Caki2 (cell line): Measurements from ENCODE around the gene KCNJ14. TPM values are rescaled to one million over a fixed set of nuclear protein-coding genes. Genes with fewer than 3 reads are reported as not detected.
"Not testable (repeated sequence)": the region's sequence is repeated elsewhere in the genome, so short reads cannot be mapped to it uniquely, and the experiment has no call there.

Experiments
- DNase-seq: peaks from one replicate; pipeline ENCODE4 v3.0.0-alpha.2; 2015; ENCODE audit warnings: low read depth
- in situ Hi-C: cut with HindIII; loops from 2 replicates; pipeline ENCODE4 v1.10.0; 2016; ENCODE audit warnings: low sequenced_read_pairs, low pct_unique_long_range_greater_than_20kb, mixed read lengths
- total RNA-seq: library from RNA; depleted of rRNA; stranded (reverse); fragments of >200 nt; shearing (Covaris generic); gene quantifications from 2 replicates; pipeline ENCODE4 v1.2.3, GENCODE V29; 2014; ENCODE audit warnings: low replicate concordance

KCNJ14 gene
- total RNA-seq, 1 experiment from 2014 or later, result 0.37 TPM

DNA sequence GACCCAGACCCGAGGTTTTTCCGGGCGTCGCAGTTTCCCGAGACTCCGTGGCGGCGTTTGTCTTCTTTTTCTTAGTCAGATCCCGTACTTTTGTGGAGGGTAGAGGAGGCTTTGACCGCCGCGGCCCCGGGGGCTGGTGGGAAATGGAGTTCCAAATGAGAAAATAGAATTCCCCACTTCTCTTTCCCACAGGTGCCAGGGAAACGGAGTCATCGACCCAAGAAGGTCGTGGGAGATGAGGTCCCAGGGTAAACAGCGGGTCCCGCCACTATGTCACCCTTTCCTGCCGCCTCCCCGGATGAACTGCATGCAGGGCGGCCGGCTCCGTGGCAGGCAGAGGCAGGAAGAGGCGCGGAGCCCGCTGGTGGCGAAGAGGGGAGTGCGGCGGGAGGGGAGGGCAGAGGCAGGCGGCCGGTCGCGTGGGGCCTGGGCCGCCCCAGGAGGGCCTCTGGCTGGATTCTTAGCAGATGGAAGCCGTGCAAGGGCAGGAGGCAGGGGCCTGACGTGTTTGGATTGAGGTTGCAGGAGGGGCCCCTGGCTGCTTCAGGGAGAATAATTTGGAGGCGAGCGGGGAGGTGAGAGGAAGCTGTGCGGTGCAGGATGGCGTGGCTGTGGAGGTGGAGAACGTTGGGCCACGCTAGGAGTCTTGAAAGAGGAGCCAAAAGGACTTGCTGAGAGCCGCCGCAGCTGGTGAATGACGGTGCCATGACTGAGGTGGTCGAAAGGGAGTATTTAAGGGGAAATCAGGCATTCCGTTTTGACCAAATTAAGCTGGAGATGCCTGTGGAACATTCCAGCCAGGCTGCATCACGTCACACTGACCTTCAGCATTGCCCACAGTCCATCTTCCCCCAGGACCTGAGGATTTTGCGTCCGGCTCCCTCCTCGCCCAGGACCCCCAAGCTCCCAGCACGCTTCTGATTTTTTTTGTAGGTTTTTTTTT lies 25.5 kb downstream of the KCNJ14 start:
- DNase-seq, result no peak
- in situ Hi-C loops, result no loop called here

DNA sequence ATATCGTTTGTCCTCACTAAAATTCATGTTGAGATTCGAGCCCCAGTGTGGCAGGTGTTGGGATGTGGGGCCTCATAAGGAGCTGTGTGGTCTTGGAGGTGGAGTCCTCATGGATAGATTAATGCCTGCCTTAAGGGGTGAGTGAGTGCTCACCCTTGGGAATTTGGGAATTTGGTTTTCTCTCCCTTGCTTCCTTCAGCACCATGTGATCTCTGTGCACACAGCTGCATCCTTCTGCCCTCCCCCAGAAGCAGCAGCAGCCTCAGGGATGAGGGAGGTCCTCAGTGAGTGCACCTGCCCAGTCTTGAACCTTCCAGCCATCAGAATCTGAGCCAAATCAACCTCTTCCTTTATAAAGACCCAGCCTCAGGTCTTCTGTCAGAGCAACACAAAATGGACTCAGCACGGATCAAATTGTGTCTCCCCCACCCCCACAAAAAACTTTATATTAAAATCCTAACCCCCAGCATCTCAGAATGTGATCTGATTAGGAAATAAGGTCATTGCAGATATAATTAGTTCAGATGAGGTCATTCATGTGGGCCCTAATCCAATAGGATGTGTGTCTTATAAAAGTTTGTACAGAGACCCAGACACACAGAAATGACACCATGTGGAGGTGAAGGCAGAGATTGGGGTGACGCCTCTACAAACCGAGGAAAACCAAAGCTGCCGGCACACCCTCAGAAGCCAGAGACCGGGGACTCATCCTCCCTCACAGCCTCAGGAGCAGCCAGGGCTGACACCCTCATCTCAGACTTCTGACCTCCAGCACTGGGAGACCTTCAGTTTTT lies 26.7 kb downstream of the KCNJ14 start:
- in situ Hi-C loops, result no loop called here
- no peak for DNase-seq

GRCh38 chr19:48483301-48483700 lies 27.9 kb downstream of the KCNJ14 start:
- no peak for DNase-seq
- in situ Hi-C loops, result no loop called here

GRCh38 chr19:48484247-48484893 lies 29.0 kb downstream of the KCNJ14 start:
- no peak for DNase-seq
- in situ Hi-C loops, result no loop called here

GRCh38 chr19:48484931-48485612 lies 29.7 kb downstream of the KCNJ14 start:
- no peak for DNase-seq
- in situ Hi-C loops, result no loop called here

DNA sequence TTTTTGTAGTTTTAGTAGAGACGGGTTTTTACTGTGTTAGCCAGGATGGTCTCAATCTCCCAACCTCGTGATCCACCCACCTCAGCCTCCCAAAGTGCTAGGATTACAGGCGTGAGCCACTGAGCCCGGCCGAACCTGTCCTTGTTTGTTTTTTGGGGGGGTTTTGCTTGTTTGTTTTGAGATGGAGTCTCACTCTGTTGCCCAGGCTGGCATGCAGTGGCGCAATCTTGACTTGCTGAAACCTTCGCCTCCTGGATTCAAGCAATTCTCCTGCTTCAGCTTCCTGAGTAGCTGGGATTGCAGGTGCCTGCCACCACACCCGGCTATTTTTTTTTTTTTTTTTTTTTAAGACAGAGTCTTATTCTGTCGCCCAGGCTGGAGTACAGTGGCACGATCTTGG lies 31.3 kb downstream of the KCNJ14 start:
- in situ Hi-C loops, DNase-seq: not testable (repeated sequence)

DNA sequence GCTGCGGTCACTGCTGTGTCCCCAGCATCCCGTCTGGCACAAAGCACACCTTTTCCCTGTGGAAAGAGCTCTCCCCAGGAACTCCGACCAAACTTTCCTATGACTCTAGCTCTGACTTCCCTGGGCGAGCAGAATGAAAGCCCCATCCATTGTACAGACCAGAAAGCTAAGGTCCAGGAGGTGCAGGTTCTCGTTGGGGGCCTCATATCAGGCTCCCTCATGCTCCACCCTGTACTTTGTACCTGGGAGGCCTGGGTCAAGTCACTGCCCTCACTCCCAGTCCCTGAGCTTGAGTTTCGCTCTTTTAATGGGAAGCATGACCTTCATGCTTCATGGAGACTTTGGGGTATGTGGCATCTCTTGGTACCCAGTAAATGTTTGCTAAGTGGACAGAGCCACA lies 32.2 kb downstream of the KCNJ14 start:
- DNase-seq, result no peak
- in situ Hi-C loops, result no loop called here

DNA sequence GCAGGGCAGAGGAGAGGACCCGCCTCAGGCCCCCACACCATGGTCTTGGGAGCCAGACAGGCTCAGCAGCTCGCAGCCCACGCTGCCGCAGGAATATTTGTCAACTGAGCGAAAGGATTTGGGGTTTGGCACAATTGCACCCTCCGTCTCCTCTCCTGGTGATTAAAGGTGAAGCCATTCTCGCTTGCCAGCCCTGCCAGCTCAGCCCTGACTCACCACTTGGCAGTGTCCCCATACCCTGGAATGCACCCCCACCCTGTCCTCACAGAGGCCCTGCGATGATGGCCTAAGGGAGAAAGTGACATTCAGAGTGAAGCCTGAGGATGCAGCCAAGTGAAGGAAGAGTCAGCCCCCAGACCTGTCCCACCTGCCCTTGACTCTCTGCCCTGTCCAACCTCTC lies 32.6 kb downstream of the KCNJ14 start:
- in situ Hi-C loops, result no loop called here
- DNase-seq, result peak; percentile 85

- in situ Hi-C loops, DNase-seq: not testable (repeated sequence)
These were observed 33.1 kb downstream of the KCNJ14 start for GRCh38 chr19:48488478-48488877.

DNA sequence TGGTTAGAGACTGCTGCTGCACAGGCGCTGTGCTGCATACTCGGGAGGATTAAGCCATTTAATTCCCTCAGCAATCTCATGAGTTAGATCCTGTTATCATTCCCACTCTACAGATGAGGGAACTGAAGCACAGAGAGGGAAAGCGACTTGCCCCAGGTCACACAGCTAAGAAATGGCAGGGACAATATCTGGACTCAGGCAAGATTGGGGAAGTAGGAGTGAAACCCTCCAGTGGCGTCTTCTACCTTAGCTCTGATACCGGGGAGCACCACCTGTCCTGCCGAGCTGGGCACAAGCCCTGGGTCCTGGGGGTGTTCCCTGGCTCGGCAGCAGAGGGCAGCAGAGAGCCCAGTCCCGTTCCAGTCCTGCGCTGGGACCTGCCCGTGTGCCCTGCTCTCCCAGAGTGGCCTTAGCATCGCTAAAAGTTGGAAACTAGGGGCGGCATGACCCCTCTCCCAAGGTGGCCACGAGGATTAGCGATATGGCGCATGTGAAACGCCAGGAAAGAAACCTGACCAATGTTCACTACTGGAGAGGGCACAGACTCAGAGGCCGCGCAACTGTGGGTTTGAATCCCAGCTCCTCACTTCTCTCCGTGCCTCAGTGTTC lies 34.3 kb downstream of the KCNJ14 start:
- peak; percentile 55 for DNase-seq
- in situ Hi-C loops, result no loop called here

GRCh38 chr19:48490981-48491792 lies 35.8 kb downstream of the KCNJ14 start:
- in situ Hi-C loops, result no loop called here
- DNase-seq, result no peak

- in situ Hi-C loops, result no loop called here
These were observed 36.4 kb downstream of the KCNJ14 start for GRCh38 chr19:48491793-48492123.

DNA sequence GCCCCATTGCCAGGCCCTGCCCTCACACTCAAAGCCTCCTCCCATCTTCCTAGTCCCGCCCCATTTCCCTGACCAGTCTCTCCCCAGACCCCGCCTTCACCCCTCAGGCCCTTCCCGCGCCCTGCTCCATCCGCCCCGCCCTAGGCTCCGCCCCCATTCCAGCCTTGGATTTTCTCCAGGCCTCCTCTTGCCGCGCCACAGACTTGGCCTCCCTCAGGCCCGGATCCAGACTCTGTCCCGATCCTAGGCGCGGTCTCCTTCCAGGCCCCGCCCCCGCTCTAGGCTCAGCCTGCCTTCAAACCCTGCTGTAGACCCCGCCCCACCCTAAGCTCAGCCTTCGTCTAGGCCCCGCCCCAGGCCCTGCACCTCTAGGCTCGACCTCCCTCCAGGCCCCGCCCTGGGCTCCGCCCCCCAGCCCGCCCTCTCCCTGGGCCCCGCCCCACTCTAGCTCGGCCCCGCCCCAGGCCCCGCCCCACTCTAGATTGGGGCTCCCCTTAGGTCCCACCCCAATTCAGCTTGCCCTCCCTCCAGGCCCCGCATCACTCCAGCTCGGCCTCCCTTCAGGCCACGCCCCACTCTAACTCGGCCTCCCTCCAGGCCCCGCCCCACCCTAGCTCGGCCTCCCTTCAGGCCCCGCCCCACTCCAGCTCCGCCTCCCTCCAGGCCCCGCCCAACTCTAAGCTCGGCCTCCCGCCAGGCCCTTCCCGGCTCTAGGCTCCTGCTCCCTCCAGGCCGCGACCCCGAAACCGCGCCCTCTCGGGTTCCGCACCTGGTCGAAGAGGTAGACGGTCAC lies 37.7 kb downstream of the KCNJ14 start:
- DNase-seq, result peak; percentile 99
- in situ Hi-C loops, result no loop called here

More at GRCh38 chr19:48491793-48492123, 36.4 kb downstream of the KCNJ14 start:
- no peak for DNase-seq

DNA sequence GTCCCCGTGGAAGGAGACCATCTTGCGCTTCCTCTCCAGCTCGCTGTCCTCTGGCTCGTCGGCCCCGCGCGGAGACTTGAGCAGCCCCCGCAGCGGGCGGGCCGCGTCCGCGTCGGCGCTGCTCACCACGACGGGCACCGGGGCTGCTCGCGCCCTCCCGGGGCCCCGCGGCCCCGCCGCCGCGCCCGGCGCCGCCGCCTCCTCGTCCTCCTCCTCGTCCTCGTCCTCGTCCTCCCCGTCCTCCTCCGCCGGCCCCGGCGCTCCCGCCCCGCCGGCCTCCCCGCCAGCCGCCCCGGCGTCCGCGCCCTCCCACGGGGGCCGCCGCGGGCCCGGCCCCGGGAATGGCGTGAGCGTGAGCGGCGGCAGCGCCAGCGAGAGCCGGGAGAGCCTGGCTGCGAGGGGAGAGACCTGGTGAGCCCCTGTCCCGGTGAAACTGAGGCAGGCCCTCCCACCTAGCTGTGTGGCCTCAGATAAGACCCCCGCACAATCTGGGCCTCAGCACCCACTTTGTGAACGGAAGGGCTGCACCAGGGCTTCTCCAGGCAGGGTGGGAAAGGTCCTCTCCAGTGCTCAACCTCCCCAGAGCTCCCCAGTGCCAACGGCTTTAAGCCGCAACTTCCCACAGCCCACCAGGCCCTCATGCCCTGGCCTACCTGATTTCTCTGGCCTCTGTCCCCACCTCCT lies 38.5 kb downstream of the KCNJ14 start:
- no peak for DNase-seq
- in situ Hi-C loops, result no loop called here

GRCh38 chr19:48495396-48495795 lies 40.0 kb downstream of the KCNJ14 start:
- in situ Hi-C loops, result no loop called here
- DNase-seq, result no peak
